GM19395 (cell line): ENCODE data around the gene CTLA4.

ENCODE experiments used
- ATAC-seq: cut with Tn5 transposase; IDR thresholded peaks from one replicate; pipeline ENCODE4 v1.9.1; 2021; ENCODE audit warnings: mild to moderate bottlenecking, moderate library complexity; ENCODE audit not compliant: unreplicated experiment

Gene CTLA4

DNA sequence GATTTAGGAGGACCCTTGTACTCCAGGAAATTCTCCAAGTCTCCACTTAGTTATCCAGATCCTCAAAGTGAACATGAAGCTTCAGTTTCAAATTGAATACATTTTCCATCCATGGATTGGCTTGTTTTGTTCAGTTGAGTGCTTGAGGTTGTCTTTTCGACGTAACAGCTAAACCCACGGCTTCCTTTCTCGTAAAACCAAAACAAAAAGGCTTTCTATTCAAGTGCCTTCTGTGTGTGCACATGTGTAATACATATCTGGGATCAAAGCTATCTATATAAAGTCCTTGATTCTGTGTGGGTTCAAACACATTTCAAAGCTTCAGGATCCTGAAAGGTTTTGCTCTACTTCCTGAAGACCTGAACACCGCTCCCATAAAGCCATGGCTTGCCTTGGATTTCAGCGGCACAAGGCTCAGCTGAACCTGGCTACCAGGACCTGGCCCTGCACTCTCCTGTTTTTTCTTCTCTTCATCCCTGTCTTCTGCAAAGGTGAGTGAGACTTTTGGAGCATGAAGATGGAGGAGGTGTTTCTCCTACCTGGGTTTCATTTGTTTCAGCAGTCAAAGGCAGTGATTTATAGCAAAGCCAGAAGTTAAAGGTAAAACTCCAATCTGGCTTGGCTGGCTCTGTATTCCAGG, at the start of gene CTLA4:
CTLA4 (plus strand) TSS at position 211 of the 640 bp plus-strand sequence; CDS start at position 383, 172 bp downstream.
- ATAC-seq: no peak

DNA sequence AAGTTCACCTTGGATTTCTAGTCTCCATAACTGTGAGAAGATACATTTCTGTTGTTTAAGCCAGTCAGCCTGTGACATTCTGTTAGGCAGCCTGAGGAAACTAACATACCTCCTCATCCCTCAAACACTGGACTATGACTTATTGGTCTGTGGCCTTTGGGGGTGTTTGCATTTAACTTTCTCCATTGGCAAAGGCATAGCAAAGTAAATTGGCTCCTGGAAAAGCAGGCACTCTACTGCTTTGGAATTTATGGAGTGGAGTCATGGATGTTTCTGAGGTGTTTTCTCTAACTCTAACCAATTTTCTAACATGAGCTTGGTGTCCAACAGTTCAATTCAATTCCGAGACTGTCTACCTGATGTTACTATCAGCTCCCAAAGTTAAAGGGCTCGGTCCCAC, 48.9 kb upstream of the CTLA4 start:
- no peak for ATAC-seq

DNA sequence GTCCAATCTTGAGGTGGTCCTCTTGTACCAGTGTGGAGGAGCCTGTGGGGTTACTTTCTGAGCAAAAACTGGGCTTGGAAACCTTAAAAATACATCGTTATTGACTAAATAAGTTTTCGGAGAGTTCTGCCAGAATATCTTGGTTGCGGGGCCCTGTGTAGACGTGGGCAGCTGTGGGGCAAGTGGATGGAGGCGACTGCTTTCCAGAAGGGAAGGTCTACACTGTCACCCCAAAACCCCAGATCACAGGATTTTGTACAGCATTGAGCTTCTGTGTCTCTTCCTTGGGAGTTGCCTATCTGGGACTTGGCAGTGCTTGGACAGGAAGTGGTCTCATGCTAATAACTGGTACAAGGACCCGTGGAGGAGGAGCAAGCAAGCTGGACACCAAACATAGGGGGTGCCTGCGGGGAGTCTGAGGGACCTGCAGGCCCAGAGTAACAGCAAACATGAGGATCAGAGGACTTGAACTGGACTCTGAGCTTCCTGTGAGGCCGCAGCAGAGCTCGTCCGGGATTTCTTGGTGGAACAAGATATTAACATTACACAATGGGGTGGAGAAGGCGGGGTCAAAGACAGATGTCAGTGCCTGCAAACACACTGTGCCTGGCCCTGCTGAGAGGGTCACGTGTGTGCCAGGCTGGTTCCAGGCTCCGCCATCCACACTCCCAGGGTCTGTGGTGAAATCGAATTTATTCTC, 48.0 kb upstream of the CTLA4 start:
- no peak for ATAC-seq

DNA sequence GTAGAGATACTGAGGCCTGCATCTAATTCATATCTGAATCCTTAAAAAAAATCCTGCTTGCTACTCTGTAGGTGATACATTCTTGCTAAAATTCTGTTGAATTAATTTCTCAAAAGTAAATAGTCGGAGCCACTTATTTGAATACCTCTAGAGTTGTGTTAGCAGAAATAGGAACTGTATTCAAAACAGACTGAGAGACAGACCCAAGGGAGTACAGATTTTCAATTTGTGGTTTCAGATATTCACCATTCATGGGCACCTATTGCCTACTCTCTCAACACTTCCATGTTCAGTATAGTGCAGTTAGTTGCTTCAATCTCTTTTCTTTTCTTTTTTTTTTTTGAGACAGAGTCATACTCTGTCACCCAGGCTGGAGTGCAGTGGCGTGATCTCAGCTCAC, 46.6 kb upstream of the CTLA4 start:
- ATAC-seq: peak; percentile 89

DNA sequence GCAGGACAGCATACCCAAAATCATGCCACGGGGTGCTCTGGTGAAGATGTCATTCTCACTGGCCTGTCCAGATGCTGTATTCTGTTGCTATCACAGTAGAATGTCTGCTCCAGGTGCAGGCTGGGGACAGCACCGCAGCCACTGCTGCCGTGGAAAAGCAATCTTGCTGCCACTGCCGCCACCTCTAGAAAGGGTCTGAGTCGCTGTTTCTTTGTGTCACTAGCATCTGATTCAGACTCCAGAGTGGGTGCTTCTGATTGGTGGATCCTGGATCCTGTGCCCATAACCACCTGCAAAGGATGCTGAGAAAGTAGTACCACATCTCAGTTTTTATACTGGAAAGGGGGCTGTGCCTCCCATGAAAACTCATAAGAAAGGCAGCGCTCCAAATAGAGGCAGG, 45.3 kb upstream of the CTLA4 start:
- no peak for ATAC-seq

DNA sequence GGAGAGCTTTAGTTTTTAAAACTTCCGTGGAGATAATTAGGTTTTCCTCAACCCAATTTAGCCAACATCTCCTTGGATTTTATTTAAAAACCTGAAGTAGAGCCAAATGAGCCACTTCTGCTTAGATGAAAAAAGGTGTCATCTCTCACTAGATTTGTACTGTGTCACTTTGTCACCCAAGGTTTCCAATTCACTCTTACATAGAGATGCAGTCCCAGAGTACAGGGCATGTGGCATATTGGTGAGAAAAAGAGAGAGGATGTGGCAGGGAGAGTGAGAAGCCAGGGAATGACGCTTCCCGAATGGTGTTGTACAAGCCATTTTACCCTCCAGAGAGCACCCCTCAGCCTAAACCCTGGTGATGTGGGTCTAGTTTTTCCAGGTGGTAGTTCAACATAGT, 44.4 kb upstream of the CTLA4 start:
- no peak for ATAC-seq

DNA sequence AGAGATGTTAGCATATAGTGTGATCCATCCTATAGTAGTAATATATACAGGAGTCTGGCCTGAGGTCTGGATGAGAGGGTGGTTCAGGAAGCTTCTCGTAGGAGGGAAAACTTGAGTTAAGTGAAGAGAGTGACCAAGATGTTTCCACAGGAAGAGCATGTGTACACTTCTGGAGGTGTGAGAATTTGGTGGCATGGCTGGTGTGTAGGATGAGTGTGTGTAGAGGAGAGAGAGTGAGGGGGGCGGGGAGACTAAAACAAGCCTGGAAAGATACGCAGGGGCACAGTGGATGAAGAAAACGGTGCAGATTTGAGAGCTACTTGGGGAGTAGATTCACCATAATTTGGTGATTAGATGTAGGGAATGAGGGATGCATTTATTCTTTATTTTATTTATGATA, 43.5 kb upstream of the CTLA4 start:
- ATAC-seq: no peak

DNA sequence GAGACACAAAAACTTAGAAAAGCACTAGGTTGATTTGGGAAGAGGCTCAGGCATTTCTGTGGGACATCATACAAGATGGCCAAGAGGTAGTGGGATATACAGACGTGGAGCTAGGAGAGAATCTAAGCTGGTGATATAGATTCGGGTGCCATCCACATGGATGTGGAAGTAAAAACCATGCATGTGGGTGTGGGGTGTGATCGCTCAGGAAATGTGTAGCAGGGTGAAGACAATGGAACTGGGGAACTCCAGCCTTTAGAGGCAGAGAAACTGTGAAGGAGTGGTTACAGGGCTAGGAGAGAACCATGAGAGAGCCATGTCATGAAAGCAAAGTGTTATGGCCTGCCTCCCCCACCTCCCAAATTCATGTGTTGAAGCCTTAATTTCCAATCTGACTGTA, 43.0 kb upstream of the CTLA4 start:
- no peak for ATAC-seq

DNA sequence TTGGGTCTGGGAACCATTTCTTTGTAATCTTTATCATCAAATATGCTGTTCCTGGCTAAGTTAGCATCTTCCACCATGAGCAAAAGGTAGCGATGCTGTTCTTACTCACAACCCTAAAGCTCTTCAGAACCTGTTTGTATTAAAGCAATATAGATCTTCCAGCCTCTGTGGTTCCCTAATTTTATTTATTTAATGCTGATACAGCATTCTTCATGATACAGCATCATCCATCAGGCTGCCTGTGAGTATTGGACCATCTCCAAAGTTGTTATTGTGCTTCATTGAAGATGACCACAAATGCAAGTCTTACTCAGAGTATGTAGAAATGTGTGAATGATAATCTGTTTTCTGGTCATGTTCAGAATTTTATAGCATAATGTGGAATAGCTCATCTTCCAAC, 40.9 kb upstream of the CTLA4 start:
- ATAC-seq: no peak

DNA sequence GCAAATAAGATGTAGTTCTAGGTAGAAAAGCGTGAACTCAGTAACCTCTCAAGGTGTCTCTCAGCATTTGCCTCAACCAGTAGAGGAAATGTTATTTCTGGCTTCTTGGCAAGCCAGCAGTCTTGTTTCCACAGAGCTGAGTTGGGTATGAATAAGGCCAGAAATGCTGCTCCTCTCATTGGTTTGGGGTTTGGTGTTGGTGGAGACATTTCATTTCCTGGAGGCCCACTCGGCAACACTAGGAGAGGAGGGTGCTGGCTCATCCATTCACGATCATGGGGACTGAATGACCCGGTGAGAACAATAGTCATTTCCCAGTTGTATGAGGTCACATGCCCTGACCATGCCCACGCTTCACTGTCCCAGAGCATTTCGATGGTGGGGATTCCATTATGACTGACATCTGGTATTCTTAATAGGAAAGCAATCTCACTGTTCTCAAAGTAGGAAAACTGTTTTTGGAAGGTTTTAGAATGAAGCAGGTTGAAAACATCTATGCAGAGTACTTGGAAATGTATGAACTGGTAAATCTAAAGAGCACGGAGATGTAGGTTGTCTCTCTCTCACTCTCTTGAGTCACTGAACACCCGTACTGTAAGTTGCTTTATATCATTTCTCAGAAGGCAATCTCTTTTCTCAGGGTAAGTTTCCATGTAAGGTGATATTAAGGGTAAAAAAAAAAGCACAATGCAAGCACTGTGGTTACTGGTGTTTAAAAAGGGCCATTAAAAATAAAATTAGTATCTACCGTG, 37.1 kb upstream of the CTLA4 start:
- ATAC-seq: no peak

DNA sequence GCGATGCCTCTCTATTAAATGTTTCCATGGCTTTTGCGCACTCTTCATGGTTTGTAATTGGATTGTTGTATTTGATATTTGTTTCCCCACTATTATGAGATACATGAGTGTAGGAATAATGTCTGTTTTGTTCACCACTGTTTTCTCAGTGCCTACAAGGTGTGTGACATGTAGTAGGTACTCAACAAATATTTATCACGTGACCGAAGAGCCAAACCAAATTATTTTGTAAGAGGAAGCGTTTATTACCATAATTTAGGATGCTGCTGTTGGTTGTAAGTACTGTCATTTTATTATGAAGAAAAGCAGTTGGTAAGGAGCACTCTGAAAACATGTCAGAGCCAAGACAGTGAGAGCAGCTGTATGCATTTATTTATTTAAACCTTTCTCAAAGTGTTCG, 32.2 kb upstream of the CTLA4 start:
- no peak for ATAC-seq

DNA sequence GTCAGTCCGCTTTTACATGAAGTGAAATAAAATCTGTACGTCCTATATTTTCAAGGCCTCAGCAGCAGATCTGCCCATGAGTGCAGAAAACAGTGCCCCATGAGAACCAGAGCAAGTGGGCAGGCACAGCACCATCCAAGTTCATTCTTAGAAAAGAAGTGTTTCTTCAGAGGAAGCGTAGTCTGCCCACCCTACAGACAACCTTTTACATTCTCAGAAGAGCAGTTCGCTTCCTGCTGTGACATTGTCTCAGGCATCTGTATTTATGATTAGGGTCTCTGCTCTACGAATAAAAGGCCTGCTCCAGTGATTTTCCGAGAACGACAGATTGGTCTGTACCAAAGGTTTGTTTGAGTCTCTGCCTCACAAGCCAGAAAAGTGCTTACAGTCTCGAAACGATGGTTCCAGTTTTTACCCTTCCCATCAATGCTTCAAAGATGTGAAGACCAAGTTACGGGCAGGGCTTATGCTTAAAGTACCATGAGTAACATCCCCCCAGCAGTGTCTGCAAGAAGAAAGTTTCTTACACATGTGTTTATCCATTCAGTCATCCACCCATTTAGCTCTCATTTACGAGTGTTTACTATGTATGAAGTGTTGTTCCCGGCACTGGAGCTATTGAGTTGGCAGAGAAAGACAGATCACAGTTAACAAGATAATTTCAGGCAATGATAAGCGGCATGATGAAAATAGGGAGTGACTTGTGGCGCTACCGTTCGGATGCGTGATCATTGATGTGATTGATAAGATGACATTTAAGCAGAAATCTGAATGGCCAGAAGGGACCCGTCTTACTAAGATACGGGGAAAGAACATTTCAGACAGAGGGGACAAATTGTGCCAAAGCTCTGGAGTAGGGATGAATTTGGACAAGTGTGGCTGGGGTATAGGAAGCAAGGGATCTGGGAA, 31.4 kb upstream of the CTLA4 start:
- ATAC-seq: no peak

DNA sequence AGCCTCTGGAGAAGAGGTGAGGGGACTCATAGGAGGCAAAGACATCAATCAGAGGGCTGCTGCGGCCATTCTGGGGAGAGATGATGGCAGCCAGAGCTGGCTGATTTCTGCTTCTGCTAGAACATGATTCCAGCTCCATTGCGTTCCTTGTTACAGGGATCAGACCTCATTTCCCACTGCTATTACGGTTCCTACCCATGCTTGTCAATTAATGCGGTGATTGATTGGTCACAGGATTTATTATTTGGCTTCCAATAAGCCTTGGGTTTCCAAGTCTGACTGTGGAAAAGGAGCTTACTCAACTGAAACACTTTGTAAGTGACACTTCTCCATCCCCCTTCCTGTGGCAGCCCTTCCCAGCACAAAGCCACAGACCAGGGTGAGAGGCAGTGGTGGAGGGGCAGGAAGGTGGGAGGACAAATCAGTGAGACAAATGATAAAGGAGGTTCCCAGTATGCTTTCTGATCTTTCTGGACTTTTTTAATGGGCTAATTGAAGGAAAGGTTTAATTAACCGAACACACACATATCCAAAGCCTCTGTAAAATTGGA, 26.8 kb upstream of the CTLA4 start:
- ATAC-seq: no peak

DNA sequence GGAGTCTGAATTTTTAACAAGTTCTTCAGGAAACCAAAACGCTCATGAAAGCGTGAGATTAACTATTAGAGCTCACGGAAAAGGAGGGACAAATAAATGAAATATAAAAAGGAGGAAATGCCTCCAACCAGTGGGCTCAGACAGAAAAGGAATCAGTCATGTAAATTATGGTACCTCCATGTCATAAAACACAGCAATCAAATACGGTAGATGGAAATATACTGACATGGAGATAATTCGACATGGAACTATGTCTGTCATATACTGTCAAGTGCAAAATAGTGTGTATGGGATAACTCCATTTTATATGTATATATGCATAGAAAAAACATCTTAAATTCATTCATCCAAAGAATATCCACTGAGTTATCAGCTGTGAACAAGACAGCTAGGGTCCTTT, 25.9 kb upstream of the CTLA4 start:
- no peak for ATAC-seq

DNA sequence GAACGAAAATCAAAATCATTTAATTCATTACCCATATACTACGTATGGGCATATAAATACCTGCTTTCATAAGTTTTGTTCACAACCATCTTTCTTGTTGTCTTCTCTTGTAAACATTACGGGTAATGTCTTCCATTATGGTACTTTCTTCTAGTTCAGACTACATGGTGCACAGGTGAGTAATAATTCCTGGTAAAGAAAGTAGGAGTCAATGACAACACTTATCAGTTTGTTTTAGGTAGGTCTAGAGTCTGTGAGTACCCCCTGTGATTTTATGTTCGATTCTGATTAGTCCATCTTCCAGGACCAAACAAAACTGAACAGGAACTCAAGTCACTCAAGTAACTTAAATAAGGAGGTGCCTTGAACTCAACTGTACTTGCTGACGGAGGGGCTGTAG, 25.2 kb upstream of the CTLA4 start:
- ATAC-seq: no peak

DNA sequence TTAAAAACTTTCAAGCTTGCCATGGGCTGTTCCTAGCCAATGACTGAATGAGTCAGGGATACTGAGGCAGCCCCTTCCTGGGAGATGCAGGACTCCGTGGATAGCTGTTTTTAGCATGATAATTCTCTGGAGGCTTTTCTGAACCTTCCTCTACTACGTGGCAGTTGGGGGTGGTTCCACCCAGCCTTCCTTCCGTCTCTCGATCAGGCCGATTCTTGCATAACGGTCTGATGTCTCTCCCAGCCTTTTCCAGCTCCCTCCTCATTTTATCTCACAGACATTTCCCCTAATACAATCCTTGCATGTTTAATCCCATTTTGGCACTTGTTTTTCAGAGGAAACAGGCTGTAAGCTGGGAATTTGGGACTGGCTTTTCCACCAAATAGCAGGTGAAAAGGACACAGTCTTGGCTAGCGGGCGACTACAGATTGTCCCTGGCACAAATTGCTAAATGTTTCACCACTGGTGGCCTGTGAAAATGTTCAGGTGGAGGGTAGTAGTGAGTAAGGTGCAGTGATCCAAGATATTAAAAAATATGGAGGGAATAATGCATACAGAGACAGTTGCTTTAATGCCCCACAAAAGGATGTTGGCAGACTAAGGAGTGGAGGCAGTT, 21.0 kb upstream of the CTLA4 start:
- no peak for ATAC-seq

DNA sequence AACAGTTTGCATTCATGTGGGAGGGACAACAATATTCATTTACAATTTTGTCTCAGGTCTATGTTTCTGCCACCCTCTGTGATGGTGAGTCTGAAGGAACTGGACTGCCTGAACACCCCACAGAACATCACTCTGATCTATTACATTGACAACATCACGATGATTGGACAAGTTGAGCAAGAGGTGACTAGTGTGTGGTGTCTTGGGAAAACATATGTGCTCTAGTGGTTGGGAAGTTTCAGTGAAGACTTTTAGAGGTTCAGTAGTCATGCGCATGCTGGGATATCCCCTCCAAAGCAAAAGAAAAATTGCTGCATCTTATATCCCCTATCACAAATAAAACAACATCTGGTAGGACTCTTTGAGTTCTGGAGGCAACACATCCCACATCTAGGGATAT, 18.6 kb upstream of the CTLA4 start:
- ATAC-seq: no peak

DNA sequence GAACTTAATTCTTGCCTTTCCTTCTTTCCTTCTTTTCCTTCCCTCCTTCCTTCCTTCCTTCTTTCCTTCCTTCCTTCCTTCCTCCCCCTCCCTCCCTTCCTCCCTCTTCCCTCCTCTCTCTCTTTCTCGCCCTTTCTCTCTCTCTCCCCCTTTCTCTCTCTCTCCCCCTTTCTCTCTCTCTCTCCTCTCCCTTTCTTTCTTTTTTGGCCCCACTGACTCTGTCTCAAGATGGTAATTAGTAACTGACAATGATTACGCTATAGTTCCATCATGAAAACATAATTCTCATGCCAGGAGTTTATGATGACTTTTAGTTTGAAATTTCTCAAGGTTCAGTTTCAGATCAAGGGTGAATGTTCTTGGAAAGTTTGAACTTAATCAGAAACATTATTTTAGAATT, 14.8 kb upstream of the CTLA4 start:
- ATAC-seq: no peak

DNA sequence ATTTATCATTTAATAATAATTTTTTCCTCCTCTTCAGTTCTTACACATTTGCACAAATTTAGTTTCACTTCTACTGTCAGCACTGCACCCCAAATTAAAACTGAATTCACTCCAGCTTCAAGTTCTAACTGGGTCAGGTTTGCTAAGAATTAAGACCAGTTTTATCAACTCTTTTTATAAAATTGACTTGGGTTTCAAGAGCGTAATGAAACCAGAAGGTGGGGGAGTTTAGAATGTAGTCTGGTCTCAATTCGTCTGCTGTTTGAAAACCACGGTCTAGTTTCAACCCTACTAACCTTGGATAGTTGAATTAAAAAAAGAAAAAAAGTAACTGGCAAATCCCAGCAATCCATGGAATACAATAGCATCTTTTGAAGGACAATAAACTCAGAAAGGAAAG, 14.3 kb upstream of the CTLA4 start:
- ATAC-seq: no peak

DNA sequence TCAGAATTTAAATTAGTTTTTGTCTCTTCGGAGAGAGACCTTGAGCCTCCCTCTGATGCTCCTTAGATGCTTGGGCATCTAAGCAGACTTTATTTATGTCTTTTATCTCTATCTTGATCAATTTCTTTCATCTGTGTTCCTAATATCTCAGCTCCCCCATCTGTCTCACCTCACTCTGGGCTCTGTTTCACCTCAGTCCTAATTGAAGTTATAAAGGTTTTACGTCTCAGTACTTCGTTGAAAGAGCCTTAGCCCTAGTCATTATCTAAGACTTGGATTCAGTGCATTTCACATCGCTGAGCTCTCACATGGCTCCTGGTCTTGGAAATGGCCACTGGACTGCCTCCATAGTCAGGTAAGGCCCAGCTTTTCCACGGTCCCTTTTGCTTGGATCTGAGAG, 13.8 kb upstream of the CTLA4 start:
- ATAC-seq: no peak
